ENCODE results near the gene IVNS1ABP.

DNA sequence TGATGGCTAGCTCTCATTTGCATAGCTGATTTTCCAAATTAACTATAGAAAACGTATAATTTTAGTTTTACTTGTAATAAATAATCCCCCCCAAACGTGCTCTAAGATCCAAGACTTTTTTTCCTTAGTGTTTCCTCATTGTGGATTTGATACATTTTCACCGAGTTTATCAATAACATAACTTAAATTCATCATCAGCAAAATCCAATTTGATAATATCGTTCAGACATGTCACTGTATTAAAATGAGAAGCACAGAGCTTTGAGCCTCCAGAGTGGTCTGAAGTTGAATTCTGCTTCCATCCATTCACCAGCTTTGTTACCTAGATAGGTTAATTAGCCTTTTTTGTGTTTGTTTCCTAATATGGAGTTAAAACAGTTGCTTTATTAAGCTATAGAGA is 51.7 kb downstream of the IVNS1ABP start:
- TF ChIP-seq MYC (IDR thresholded peaks at IDR 0.05; ENCODE audit: low read depth, low read length), result no peak
- TF ChIP-seq, protein P1, sequence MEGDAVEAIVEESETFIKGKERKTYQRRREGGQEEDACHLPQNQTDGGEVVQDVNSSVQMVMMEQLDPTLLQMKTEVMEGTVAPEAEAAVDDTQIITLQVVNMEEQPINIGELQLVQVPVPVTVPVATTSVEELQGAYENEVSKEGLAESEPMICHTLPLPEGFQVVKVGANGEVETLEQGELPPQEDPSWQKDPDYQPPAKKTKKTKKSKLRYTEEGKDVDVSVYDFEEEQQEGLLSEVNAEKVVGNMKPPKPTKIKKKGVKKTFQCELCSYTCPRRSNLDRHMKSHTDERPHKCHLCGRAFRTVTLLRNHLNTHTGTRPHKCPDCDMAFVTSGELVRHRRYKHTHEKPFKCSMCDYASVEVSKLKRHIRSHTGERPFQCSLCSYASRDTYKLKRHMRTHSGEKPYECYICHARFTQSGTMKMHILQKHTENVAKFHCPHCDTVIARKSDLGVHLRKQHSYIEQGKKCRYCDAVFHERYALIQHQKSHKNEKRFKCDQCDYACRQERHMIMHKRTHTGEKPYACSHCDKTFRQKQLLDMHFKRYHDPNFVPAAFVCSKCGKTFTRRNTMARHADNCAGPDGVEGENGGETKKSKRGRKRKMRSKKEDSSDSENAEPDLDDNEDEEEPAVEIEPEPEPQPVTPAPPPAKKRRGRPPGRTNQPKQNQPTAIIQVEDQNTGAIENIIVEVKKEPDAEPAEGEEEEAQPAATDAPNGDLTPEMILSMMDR (IDR thresholded peaks at IDR 0.05; ENCODE audit: extremely low read depth in 1 of 2, insufficient read depth in 1 of 2, low read depth in 1 of 2, low read length in 2 of 2), result no peak
- TF ChIP-seq POLR2AphosphoS5 (IDR thresholded peaks at IDR 0.05; ENCODE audit: insufficient read depth, low read depth, low read length), result no peak
- no peak for TF ChIP-seq EZH2 (IDR thresholded peaks at IDR 0.05; ENCODE audit: borderline replicate concordance, low read depth, low read length, severe bottlenecking)
- TF ChIP-seq POLR2A (IDR thresholded peaks at IDR 0.05; ENCODE audit: low read depth, low read length), result no peak
- TF ChIP-seq, protein P2, sequence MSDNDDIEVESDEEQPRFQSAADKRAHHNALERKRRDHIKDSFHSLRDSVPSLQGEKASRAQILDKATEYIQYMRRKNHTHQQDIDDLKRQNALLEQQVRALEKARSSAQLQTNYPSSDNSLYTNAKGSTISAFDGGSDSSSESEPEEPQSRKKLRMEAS (IDR thresholded peaks at IDR 0.05; ENCODE audit: insufficient read depth, insufficient read length), result no peak
- TF ChIP-seq JUN (IDR thresholded peaks at IDR 0.05; ENCODE audit: borderline replicate concordance, insufficient read depth, insufficient read length, low read depth), result no peak

Measured in endothelial cell of umbilical vein (primary cell).